GM21360 (cell line): ENCODE measurements around the gene HSDL1.

ENCODE experiments used
- ATAC-seq: cut with Tn5 transposase; IDR thresholded peaks from one replicate; pipeline ENCODE4 v1.9.1; 2021; ENCODE audit warnings: mild to moderate bottlenecking, moderate library complexity; ENCODE audit not compliant: unreplicated experiment

The HSDL1 gene

GRCh38 chr16:84110527-84110926 lies 34.5 kb downstream of the HSDL1 start:
- no peak for ATAC-seq

- no peak for ATAC-seq
Measured at GRCh38 chr16:84109598-84110335, 35.2 kb downstream of the HSDL1 start.

GRCh38 chr16:84107921-84108320 lies 37.1 kb downstream of the HSDL1 start:
- ATAC-seq, result no peak

GRCh38 chr16:84105948-84106740 lies 38.8 kb downstream of the HSDL1 start:
- no peak for ATAC-seq

GRCh38 chr16:84105301-84105815 lies 39.6 kb downstream of the HSDL1 start:
- no peak for ATAC-seq

- no peak for ATAC-seq
Measured at GRCh38 chr16:84104231-84104630, 40.7 kb downstream of the HSDL1 start.

GRCh38 chr16:84103678-84104077 lies 41.3 kb downstream of the HSDL1 start:
- ATAC-seq, result no peak

GRCh38 chr16:84098939-84099338 lies 46.0 kb downstream of the HSDL1 start:
- no peak for ATAC-seq

- ATAC-seq, result no peak
Measured at GRCh38 chr16:84096447-84097005, 48.5 kb downstream of the HSDL1 start.

GRCh38 chr16:84095466-84095865 lies 49.5 kb downstream of the HSDL1 start:
- no peak for ATAC-seq

GRCh38 chr16:84093879-84094270 lies 51.1 kb downstream of the HSDL1 start:
- ATAC-seq, result no peak

- ATAC-seq, result no peak
Measured at GRCh38 chr16:84093120-84093878, 51.7 kb downstream of the HSDL1 start.

- ATAC-seq, result no peak
Measured at GRCh38 chr16:84091460-84091859, 53.5 kb downstream of the HSDL1 start.

GRCh38 chr16:84090211-84090610 lies 54.8 kb downstream of the HSDL1 start:
- no peak for ATAC-seq

GRCh38 chr16:84088695-84089395 lies 56.1 kb downstream of the HSDL1 start:
- ATAC-seq, result peak; percentile 76

- ATAC-seq, result no peak
Measured at GRCh38 chr16:84087466-84088151, 57.4 kb downstream of the HSDL1 start.

- no peak for ATAC-seq
Measured at GRCh38 chr16:84087001-84087400, 58.0 kb downstream of the HSDL1 start.

GRCh38 chr16:84086341-84086740 lies 58.6 kb downstream of the HSDL1 start:
- ATAC-seq, result no peak

GRCh38 chr16:84085773-84086172 lies 59.2 kb downstream of the HSDL1 start:
- no peak for ATAC-seq

GRCh38 chr16:84085271-84085667 lies 59.7 kb downstream of the HSDL1 start:
- no peak for ATAC-seq
